ENCODE measurements around the gene SAP30BP. TPM values are rescaled to one million over a fixed set of nuclear protein-coding genes. Genes with fewer than 3 reads are reported as not detected.

SAP30BP gene
- total and polyA plus RNA-seq, 2 experiments from 2014 or later, result 44.9 to 97.9 TPM

Other genes starting within 250 kb of the SAP30BP start
- 36.6 and 66.0 TPM in 2 replicates for gene TMEM94, start 210.7 kb upstream of the SAP30BP start, total RNA-seq (2014; rRNA removed; shearing (Covaris generic))
- 21.9 and 24.0 TPM in 2 replicates for gene TMEM94, start 210.7 kb upstream of the SAP30BP start, polyA plus RNA-seq (2016; fragmentation: Nextera tagmentation; extraction: Ambion mirVana)
- gene CASKIN2, start 151.8 kb upstream of the SAP30BP start, total RNA-seq (2014; rRNA removed; shearing (Covaris generic)), result 17.7 and 21.5 TPM in 2 replicates
- 4.7 and 4.9 TPM in 2 replicates for gene CASKIN2, start 151.8 kb upstream of the SAP30BP start, polyA plus RNA-seq (2016; fragmentation: Nextera tagmentation; extraction: Ambion mirVana)
- 61.9 and 62.5 TPM in 2 replicates for gene TSEN54, start 150.8 kb upstream of the SAP30BP start, total RNA-seq (2014; rRNA removed; shearing (Covaris generic))
- 45.9 and 48.2 TPM in 2 replicates for gene TSEN54, start 150.8 kb upstream of the SAP30BP start, polyA plus RNA-seq (2016; fragmentation: Nextera tagmentation; extraction: Ambion mirVana)
- gene LLGL2, start 141.6 kb upstream of the SAP30BP start, total RNA-seq (2014; rRNA removed; shearing (Covaris generic)), result 63.9 and 78.5 TPM in 2 replicates
- gene LLGL2, start 141.6 kb upstream of the SAP30BP start, polyA plus RNA-seq (2016; fragmentation: Nextera tagmentation; extraction: Ambion mirVana), result 62.5 and 71.9 TPM in 2 replicates
- gene MYO15B, start 79.5 kb upstream of the SAP30BP start, total RNA-seq (2014; rRNA removed; shearing (Covaris generic)), result 7.2 and 12.4 TPM in 2 replicates
- 3.8 and 6.6 TPM in 2 replicates for gene MYO15B, start 79.5 kb upstream of the SAP30BP start, polyA plus RNA-seq (2016; fragmentation: Nextera tagmentation; extraction: Ambion mirVana)
- not detected in 2 replicates for gene SMIM5, start 33.9 kb upstream of the SAP30BP start, total RNA-seq (2014; rRNA removed; shearing (Covaris generic))
- 0.16 TPM in 1 of 2 replicates, not detected in the other for gene SMIM5, start 33.9 kb upstream of the SAP30BP start, polyA plus RNA-seq (2016; fragmentation: Nextera tagmentation; extraction: Ambion mirVana)
- gene RECQL5, start 184 bp upstream of the SAP30BP start, total RNA-seq (2014; rRNA removed; shearing (Covaris generic)), result 23.3 and 24.5 TPM in 2 replicates
- gene RECQL5, start 184 bp upstream of the SAP30BP start, polyA plus RNA-seq (2016; fragmentation: Nextera tagmentation; extraction: Ambion mirVana), result 19.9 and 20.0 TPM in 2 replicates
- 9.7 and 10.3 TPM in 2 replicates for gene ITGB4, start 54.1 kb downstream of the SAP30BP start, total RNA-seq (2014; rRNA removed; shearing (Covaris generic))
- gene ITGB4, start 54.1 kb downstream of the SAP30BP start, polyA plus RNA-seq (2016; fragmentation: Nextera tagmentation; extraction: Ambion mirVana), result 4.2 and 6.1 TPM in 2 replicates
- gene GALK1, start 97.9 kb downstream of the SAP30BP start, total RNA-seq (2014; rRNA removed; shearing (Covaris generic)), result 30.5 TPM in 2 replicates
- 31.7 and 34.7 TPM in 2 replicates for gene GALK1, start 97.9 kb downstream of the SAP30BP start, polyA plus RNA-seq (2016; fragmentation: Nextera tagmentation; extraction: Ambion mirVana)
- 65.2 and 67.0 TPM in 2 replicates for gene UNK, start 117.5 kb downstream of the SAP30BP start, total RNA-seq (2014; rRNA removed; shearing (Covaris generic))
- 16.6 and 21.8 TPM in 2 replicates for gene UNK, start 117.5 kb downstream of the SAP30BP start, polyA plus RNA-seq (2016; fragmentation: Nextera tagmentation; extraction: Ambion mirVana)
- gene UNC13D, start 177.1 kb downstream of the SAP30BP start, total RNA-seq (2014; rRNA removed; shearing (Covaris generic)), result 3.8 and 5.9 TPM in 2 replicates
- 10.5 and 10.8 TPM in 2 replicates for gene UNC13D, start 177.1 kb downstream of the SAP30BP start, polyA plus RNA-seq (2016; fragmentation: Nextera tagmentation; extraction: Ambion mirVana)
- 34.9 and 36.2 TPM in 2 replicates for gene WBP2, start 188.0 kb downstream of the SAP30BP start, total RNA-seq (2014; rRNA removed; shearing (Covaris generic))
- gene WBP2, start 188.0 kb downstream of the SAP30BP start, polyA plus RNA-seq (2016; fragmentation: Nextera tagmentation; extraction: Ambion mirVana), result 59.5 and 63.5 TPM in 2 replicates
- 9.9 and 12.5 TPM in 2 replicates for gene TRIM47, start 211.2 kb downstream of the SAP30BP start, total RNA-seq (2014; rRNA removed; shearing (Covaris generic))
- gene TRIM47, start 211.2 kb downstream of the SAP30BP start, polyA plus RNA-seq (2016; fragmentation: Nextera tagmentation; extraction: Ambion mirVana), result 7.2 TPM in 2 replicates
- 53.8 and 54.0 TPM in 2 replicates for gene TRIM65, start 229.6 kb downstream of the SAP30BP start, total RNA-seq (2014; rRNA removed; shearing (Covaris generic))
- gene TRIM65, start 229.6 kb downstream of the SAP30BP start, polyA plus RNA-seq (2016; fragmentation: Nextera tagmentation; extraction: Ambion mirVana), result 13.8 and 15.0 TPM in 2 replicates
- 47.2 and 63.6 TPM in 2 replicates for gene MRPL38, start 237.5 kb downstream of the SAP30BP start, total RNA-seq (2014; rRNA removed; shearing (Covaris generic))
- gene MRPL38, start 237.5 kb downstream of the SAP30BP start, polyA plus RNA-seq (2016; fragmentation: Nextera tagmentation; extraction: Ambion mirVana), result 86.7 and 90.0 TPM in 2 replicates

All from GM23338 (cell line).